HG03432 (cell line): ENCODE results near the gene DBNDD1.

Source experiments
- ATAC-seq: cut with Tn5 transposase; IDR thresholded peaks from one replicate; pipeline ENCODE4 v1.9.1; 2021; ENCODE audit warnings: mild to moderate bottlenecking, moderate library complexity; ENCODE audit not compliant: unreplicated experiment

The DBNDD1 gene

GRCh38 chr16:89965447-89966225 is 53.6 kb downstream of the DBNDD1 start:
- ATAC-seq = no peak

GRCh38 chr16:89964201-89964600 is 55.1 kb downstream of the DBNDD1 start:
- no peak for ATAC-seq

- ATAC-seq = no peak
Measured at GRCh38 chr16:89962754-89963498, 56.3 kb downstream of the DBNDD1 start.

GRCh38 chr16:89961920-89962319 is 57.3 kb downstream of the DBNDD1 start:
- ATAC-seq = no peak

GRCh38 chr16:89960966-89961365 is 58.3 kb downstream of the DBNDD1 start:
- ATAC-seq = no peak

- no peak for ATAC-seq
Measured at GRCh38 chr16:89958596-89958995, 60.7 kb downstream of the DBNDD1 start.

- no peak for ATAC-seq
Measured at GRCh38 chr16:89958068-89958467, 61.2 kb downstream of the DBNDD1 start.

- ATAC-seq = no peak
Measured at GRCh38 chr16:89957216-89957785, 62.0 kb downstream of the DBNDD1 start.

GRCh38 chr16:89956505-89957215 is 62.6 kb downstream of the DBNDD1 start:
- no peak for ATAC-seq

GRCh38 chr16:89955001-89955685 is 64.1 kb downstream of the DBNDD1 start:
- ATAC-seq = no peak
